A673 (cell line): ENCODE results near the gene MFRP. TPM values are rescaled to one million over a fixed set of nuclear protein-coding genes. Genes with fewer than 3 reads are reported as not detected.

Experiments
- BruUV-seq: library from RNA; stranded (reverse); fragments of 400-500 nt; replicated peaks from 2 replicates; lab custom pipeline; 2021; lab: Mats Ljungman, UMichigan
- CTCF ChIA-PET: fragments of 300-600 bp; sonication (Branson Sonifier 250); formaldehyde crosslinking; loops from one replicate; lab custom pipeline; 2022; ENCODE audit warnings: antibody characterized with exemption; lab: Charles Lee
- POLR2A ChIA-PET: fragments of 300-600 bp; sonication (Branson Sonifier 250); formaldehyde crosslinking; loops from one replicate; lab custom pipeline; 2022; ENCODE audit warnings: antibody characterized with exemption; ENCODE audit not compliant: low non-redundant PET; lab: Charles Lee
- DNase-seq: peaks from one replicate; pipeline ENCODE4 v3.0.0-alpha.2; 2015; ENCODE audit warnings: low spot score
- H3K27ac ChIP-seq: fragments of 200-600 bp; sonication (generic); 2 replicates; pipeline ENCODE4 v1.5.1; 2016; ENCODE audit warnings: mixed run types, low read depth, mild to moderate bottlenecking, mixed read lengths, antibody characterized with exemption, low read length; ENCODE audit not compliant: poor library complexity, severe bottlenecking
- H3K27me3 ChIP-seq: fragments of 200-600 bp; sonication (generic); replicated peaks from 2 replicates; pipeline ENCODE4 v1.6.1; 2017; ENCODE audit warnings: mixed run types, low read depth, mild to moderate bottlenecking, mixed read lengths, antibody characterized with exemption, low read length; ENCODE audit not compliant: insufficient read depth, poor library complexity
- H3K36me3 ChIP-seq: fragments of 200-600 bp; sonication (generic); 2 replicates; pipeline ENCODE4 v1.6.1; 2016; ENCODE audit warnings: mixed run types, mild to moderate bottlenecking, mixed read lengths, antibody characterized with exemption, low read length; ENCODE audit not compliant: insufficient read depth, poor library complexity, severe bottlenecking
- H3K4me1 ChIP-seq: fragments of 200-600 bp; sonication (generic); 2 replicates; pipeline ENCODE4 v1.6.1; 2017; ENCODE audit warnings: mixed run types, mild to moderate bottlenecking, mixed read lengths, antibody characterized with exemption, low read length; ENCODE audit not compliant: insufficient read depth, poor library complexity, severe bottlenecking
- H3K4me3 ChIP-seq: fragments of 200-600 bp; sonication (generic); 2 replicates; pipeline ENCODE4 v1.5.1; 2016; ENCODE audit warnings: low read depth, mixed run types, mild to moderate bottlenecking, mixed read lengths, low read length; ENCODE audit not compliant: poor library complexity, severe bottlenecking
- H3K9me3 ChIP-seq: fragments of 200-600 bp; sonication (generic); 2 replicates; pipeline ENCODE4 v1.6.1; 2016; ENCODE audit warnings: mixed run types, low read depth, mild to moderate bottlenecking, mixed read lengths, antibody characterized with exemption, low read length; ENCODE audit not compliant: poor library complexity, severe bottlenecking
- EZH2 ChIP-seq: fragments of 200-600 bp; sonication (generic); IDR thresholded peaks from 2 replicates; pipeline ENCODE4 v1.6.1; 2017; ENCODE audit warnings: borderline replicate concordance, low read depth, mild to moderate bottlenecking, mixed read lengths, antibody characterized with exemption, low read length; ENCODE audit not compliant: poor library complexity, severe bottlenecking
- intact Hi-C: fragments of 100-400 bp; cut with micrococcal nuclease; formaldehyde crosslinking; loops from one replicate; pipeline ENCODE4 v1.10.0; 2022; ENCODE audit not compliant: unreplicated experiment
- total RNA-seq: library from RNA; stranded (reverse); gene quantifications from 2 replicates; pipeline ENCODE4 v1.2.3, GENCODE V29; 2021
- TF ChIP-seq, protein P1 (sequence below): fragments of 300-800, 200-600 bp; sonication (generic); conservative IDR thresholded peaks from 2 replicates; pipeline ENCODE4 v1.5.1; 2017; ENCODE audit warnings: low read depth, mild to moderate bottlenecking, antibody characterized with exemption, low read length, moderate library complexity, mixed read lengths

The MFRP gene
- total RNA-seq, 1 experiment from 2014 or later = not detected

DNA sequence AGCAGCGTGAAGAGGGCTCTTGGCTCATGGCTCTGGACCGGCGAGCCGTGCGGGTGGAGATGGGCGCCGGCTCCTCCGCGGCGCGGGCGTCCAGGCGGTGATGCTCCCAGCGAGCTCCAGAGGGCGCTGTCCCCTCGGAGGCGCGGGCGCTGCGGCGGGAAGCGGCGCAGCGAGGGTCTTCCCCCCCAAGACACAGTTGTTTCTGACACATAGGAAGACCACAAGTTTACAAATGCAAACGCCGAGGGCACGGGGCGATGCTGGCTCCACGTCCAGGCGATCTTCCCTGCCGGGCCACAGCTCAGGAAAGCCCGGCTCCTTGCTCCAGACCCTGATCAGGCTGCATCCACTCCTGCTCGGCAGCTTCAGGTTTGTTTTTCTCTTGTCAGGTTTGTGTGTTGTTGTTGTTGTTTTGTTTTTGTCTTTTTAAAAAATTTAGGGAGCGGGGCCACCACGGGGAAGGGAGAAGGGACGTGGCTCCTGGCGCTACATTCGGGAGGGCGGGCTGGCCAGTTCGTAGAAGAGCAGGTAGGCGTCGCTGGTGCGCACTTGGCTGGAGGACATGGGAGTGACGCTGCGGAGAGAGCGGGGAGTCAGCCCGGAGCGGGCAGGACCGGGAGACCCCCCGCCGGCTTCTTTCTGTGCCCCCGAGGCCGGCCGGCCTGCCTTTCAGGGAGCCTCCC, 10.0 kb upstream of the MFRP start:
- TF ChIP-seq, protein P1, sequence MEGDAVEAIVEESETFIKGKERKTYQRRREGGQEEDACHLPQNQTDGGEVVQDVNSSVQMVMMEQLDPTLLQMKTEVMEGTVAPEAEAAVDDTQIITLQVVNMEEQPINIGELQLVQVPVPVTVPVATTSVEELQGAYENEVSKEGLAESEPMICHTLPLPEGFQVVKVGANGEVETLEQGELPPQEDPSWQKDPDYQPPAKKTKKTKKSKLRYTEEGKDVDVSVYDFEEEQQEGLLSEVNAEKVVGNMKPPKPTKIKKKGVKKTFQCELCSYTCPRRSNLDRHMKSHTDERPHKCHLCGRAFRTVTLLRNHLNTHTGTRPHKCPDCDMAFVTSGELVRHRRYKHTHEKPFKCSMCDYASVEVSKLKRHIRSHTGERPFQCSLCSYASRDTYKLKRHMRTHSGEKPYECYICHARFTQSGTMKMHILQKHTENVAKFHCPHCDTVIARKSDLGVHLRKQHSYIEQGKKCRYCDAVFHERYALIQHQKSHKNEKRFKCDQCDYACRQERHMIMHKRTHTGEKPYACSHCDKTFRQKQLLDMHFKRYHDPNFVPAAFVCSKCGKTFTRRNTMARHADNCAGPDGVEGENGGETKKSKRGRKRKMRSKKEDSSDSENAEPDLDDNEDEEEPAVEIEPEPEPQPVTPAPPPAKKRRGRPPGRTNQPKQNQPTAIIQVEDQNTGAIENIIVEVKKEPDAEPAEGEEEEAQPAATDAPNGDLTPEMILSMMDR = peak; percentile 95
- no peak for TF ChIP-seq EZH2
- peaks cover 4% of the 10 kb centered on the region for H3K36me3 ChIP-seq
- intact Hi-C loops = loop anchor here (1.0 to 10.0 kb wide), 3 partner anchors 18 to 748 kb away; no protein-coding TSS in a partner anchor
- ChIA-PET CTCF (interaction anchor here (0.5 to 2.5 kb wide), 15 partner anchors 8 to 210 kb away, joined by 3 to 50 read pairs (median 6); partner anchors contain the start of genes RNF26 and USP2), POLR2A (interaction anchor here (0.5 to 0.7 kb wide), 3 partner anchors 19 to 140 kb away, joined by 3 to 7 read pairs (median 3); no protein-coding TSS in a partner anchor)
- BruUV-seq = no TSS peak
- H3K27ac ChIP-seq = peak overlapping the region; percentile 79
- H3K4me1 ChIP-seq = peaks cover 9% of the 10 kb centered on the region
- DNase-seq = peak; percentile 93
- no peaks in the 10 kb centered on the region for H3K9me3 ChIP-seq
- no peaks in the 10 kb centered on the region for H3K27me3 ChIP-seq
- peak overlapping the region; percentile 64 for H3K4me3 ChIP-seq

- Histone ChIP-seq H3K36me3 (peaks cover 4% of the 10 kb centered on the region), H3K27me3 (no peaks in the 10 kb centered on the region), H3K27ac (no peak overlapping the region), H3K9me3 (no peaks in the 10 kb centered on the region), H3K4me1 (no peaks in the 10 kb centered on the region), H3K4me3 (no peak overlapping the region)
- no peak for TF ChIP-seq EZH2
- TF ChIP-seq, protein P1 = no peak
- intact Hi-C loops = loop anchor here (10.0 kb wide), 1 partner anchor 750 kb away; no protein-coding TSS in a partner anchor
- no peak for DNase-seq
- no TSS peak for BruUV-seq
- CTCF ChIA-PET = interaction anchor here (0.5 to 2.5 kb wide), 11 partner anchors 8 to 123 kb away, joined by 3 to 50 read pairs (median 5); partner anchors contain the start of genes MCAM and USP2
- POLR2A ChIA-PET = interaction anchor here (0.6 kb wide), 1 partner anchor 17 kb away, joined by 24 read pairs; no protein-coding TSS in a partner anchor
Observed at GRCh38 chr11:119355091-119355843, 8.8 kb upstream of the MFRP start.

GRCh38 chr11:119352857-119353260, 6.4 kb upstream of the MFRP start:
- Histone ChIP-seq H3K27ac (no peak overlapping the region), H3K4me1 (no peaks in the 10 kb centered on the region), H3K4me3 (no peak overlapping the region), H3K36me3 (no peaks in the 10 kb centered on the region), H3K9me3 (no peaks in the 10 kb centered on the region), H3K27me3 (no peaks in the 10 kb centered on the region)
- ChIA-PET POLR2A (no interaction called here), CTCF (interaction anchor here (0.6 kb wide), 1 partner anchor 70 kb away, joined by 8 read pairs; the partner anchor contains the start of gene THY1)
- TF ChIP-seq, protein P1 = no peak
- no peak for TF ChIP-seq EZH2
- intact Hi-C loops = loop anchor here (10.0 kb wide), 1 partner anchor 752 kb away; no protein-coding TSS in a partner anchor
- BruUV-seq = no TSS peak
- DNase-seq = no peak
